A673 (cell line): ENCODE measurements around the gene CDK11B.

ENCODE experiments used
- CTCF ChIP-seq: fragments of 300-800, 200-600 bp; sonication (generic); conservative IDR thresholded peaks from 2 replicates; pipeline ENCODE4 v1.5.1; 2017; ENCODE audit warnings: low read depth, mild to moderate bottlenecking, antibody characterized with exemption, low read length, moderate library complexity, mixed read lengths
- EZH2 ChIP-seq: fragments of 200-600 bp; sonication (generic); IDR thresholded peaks from 2 replicates; pipeline ENCODE4 v1.6.1; 2017; ENCODE audit warnings: borderline replicate concordance, low read depth, mild to moderate bottlenecking, mixed read lengths, antibody characterized with exemption, low read length; ENCODE audit not compliant: poor library complexity, severe bottlenecking

GRCh38 chr1:1613509-1614082 is 45.2 kb downstream of the CDK11B start:
- TF ChIP-seq CTCF: no peak
- TF ChIP-seq EZH2: no peak
